Stimulated activated CD8-positive, alpha-beta memory T cell treated with anti-CD3 and anti-CD28 coated beads, Interleukin-4, amount 100 ng/mL, for 1 hour (primary cell): ENCODE results near the gene ARHGEF12.

Experiments
- DNase-seq, 2 donors: peaks; one replicate each; pipeline ENCODE4 v3.0.0-alpha.2; 2020; ENCODE audit warnings: low read depth in 2 of 2, low spot score in 1 of 2

The ARHGEF12 gene

GRCh38 chr11:120529911-120530310, 193.7 kb downstream of the ARHGEF12 start:
- no peak for DNase-seq

GRCh38 chr11:120532082-120532831, 196.0 kb downstream of the ARHGEF12 start:
- no peak for DNase-seq

GRCh38 chr11:120532832-120533196, 196.6 kb downstream of the ARHGEF12 start:
- no peak for DNase-seq

GRCh38 chr11:120536091-120536796, 200.0 kb downstream of the ARHGEF12 start:
- no peak for DNase-seq

DNA sequence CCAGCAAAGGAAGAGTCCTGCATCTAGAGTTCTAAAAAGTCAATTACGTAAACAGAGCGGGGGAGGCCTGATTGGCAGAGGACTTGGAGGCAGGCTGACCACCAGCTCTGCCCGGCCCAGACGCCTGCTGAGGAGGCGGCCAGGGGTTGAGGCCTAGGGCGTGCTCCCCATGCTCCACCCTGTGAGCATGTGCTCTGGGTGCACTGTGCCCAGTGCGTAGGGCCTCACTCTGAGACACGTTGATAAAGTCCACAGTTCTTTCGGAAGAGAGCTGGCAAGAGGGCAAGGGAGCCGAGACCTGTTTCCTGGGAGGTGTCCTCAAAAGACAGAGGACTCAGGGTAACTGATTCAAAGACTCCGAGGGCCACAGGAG, 200.6 kb downstream of the ARHGEF12 start:
- no peak for DNase-seq

- DNase-seq = no peak
Observed at GRCh38 chr11:120537996-120538395, 201.8 kb downstream of the ARHGEF12 start.

- no peak for DNase-seq
Observed at GRCh38 chr11:120538707-120539106, 202.5 kb downstream of the ARHGEF12 start.
